HG03432 (cell line): Measurements from ENCODE around the gene JMJD7.

ENCODE experiments used
- ATAC-seq: cut with Tn5 transposase; IDR thresholded peaks from one replicate; pipeline ENCODE4 v1.9.1; 2021; ENCODE audit warnings: mild to moderate bottlenecking, moderate library complexity; ENCODE audit not compliant: unreplicated experiment

JMJD7 gene

GRCh38 chr15:41798607-41799487 lies 29.0 kb upstream of the JMJD7 start:
- ATAC-seq: no peak

- no peak for ATAC-seq
These were observed 28.4 kb upstream of the JMJD7 start for GRCh38 chr15:41799488-41799805.

DNA sequence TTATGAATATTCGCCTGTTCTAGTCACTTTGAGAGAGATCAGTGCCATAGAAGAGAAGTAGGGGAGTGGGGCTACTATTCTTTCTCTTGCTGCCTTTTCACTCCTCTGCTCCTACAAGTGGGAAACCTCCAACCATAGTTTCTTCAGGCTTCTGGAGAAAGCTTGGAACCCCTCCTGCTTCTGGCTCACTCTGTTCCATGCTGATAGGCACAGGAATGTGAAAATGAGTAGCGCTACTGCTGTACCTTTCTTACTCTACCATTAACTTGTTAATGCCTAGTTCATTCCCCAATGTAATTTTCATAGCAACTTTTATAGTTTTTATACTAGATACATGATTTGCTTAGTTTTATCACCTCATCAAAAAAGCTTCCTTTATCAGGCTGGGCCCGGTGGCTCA lies 26.7 kb upstream of the JMJD7 start:
- ATAC-seq: no peak

- no peak for ATAC-seq
These were observed 25.9 kb upstream of the JMJD7 start for GRCh38 chr15:41801850-41802455.

DNA sequence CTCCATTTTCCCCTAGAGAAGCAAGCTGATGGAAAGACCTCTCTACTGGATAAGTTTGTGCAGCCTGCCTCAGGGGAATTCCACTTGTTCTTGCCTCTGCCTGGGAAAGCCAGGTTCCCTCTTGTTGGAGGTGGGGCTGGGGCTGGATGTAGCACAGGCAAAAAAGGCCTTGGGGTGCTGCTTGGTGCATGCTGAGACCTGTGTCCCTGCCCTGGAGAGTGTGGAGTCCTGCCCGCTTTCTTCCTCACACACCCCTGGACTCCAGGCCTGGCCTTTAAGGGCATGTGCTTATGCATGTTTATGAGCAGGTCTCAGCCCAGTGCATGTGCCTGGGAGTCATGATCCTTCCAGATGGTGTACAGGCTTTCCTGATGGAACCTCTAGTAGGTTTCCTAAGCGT lies 23.5 kb upstream of the JMJD7 start:
- ATAC-seq: no peak

DNA sequence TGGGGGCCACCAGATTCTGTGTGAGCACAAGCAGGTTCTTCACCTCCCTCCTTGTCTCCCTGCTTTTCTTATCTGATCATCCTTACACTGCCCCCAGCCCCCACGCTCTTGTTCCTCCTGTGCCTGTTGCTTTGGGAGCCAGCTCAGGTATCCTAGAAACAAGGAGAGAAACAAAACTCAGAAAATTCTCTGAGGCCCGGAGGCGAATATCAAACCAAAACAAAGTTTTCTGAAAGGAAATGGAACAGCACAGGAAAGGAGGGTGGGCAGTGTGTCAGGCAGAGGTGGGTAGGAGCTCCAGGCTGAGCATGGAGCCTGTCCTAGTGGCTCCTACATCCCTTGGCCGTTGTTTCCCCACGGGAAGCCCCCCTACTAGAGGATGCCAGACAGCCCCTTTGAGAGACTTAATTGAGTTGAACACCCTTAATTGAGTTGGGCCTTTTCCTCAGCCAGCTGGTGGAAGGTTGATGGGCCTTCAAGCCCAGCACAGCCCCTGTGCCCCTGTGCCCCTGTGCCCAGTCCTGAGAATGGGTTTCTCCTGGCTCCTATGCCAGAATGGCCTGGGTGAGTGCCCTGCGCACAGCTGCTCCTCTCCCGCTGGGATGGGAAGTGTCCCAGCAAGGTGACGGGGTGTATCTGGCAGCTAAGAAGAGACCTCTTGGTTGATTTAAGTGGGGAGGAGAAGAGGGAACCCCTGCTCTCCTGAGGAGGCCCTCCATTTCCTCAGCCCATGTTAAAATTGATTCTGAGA lies 22.8 kb upstream of the JMJD7 start:
- ATAC-seq: no peak

- ATAC-seq: no peak
These were observed 22.2 kb upstream of the JMJD7 start for GRCh38 chr15:41805711-41806110.

GRCh38 chr15:41806291-41807181 lies 21.4 kb upstream of the JMJD7 start:
- ATAC-seq: no peak

DNA sequence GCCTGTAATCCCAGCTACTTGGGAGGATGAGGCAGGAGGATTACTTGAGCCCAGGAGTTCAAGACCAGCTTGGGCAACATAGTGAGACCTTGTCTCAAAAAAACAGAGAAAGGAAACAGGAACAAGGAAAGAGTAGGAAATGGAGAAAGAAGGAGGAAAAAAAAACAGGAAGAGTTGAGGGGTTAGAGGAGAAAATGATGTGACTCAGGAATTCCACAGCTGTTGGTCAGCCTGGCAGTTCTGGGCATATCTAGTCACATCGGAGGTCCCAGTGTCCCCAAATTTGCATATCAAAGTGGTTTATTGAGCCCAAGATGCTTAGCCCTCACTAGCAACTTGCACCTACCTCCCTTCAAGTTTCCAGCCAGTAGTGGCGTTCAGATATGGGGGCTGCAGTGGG lies 18.8 kb upstream of the JMJD7 start:
- ATAC-seq: no peak

DNA sequence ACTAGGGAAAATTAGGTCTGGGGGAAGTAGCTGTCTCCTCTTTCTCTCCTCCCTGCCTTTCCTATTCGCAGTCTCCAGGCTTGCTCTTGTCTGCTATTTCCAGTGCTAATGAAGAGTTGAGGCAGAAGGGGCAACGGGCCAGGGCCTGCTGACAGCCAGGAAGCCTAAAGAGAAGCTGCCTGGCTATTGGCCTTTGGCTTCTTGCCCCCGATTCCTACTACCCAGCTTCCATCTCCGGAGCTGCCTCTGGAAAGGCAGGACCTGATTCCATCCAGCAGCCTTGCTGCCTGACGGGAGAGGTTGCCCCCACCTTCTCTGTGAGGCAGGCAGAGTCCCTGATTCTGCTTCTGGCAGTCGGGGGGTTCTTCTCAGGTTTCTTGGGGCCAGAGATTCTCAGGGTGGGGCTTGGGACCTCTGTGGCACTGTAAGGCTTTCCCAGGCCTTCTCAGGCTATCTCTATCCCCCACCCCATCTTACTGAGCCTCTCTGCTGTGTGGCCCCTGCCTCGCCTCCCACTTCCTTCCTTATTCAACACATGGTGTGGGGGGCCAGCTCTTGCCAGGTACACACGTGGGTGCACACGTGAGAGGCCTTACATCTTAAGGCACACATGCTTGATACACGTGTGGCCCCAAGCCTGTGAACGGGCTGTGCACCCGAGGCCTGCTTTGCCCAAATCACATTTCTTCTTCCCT lies 18.2 kb upstream of the JMJD7 start:
- no peak for ATAC-seq

DNA sequence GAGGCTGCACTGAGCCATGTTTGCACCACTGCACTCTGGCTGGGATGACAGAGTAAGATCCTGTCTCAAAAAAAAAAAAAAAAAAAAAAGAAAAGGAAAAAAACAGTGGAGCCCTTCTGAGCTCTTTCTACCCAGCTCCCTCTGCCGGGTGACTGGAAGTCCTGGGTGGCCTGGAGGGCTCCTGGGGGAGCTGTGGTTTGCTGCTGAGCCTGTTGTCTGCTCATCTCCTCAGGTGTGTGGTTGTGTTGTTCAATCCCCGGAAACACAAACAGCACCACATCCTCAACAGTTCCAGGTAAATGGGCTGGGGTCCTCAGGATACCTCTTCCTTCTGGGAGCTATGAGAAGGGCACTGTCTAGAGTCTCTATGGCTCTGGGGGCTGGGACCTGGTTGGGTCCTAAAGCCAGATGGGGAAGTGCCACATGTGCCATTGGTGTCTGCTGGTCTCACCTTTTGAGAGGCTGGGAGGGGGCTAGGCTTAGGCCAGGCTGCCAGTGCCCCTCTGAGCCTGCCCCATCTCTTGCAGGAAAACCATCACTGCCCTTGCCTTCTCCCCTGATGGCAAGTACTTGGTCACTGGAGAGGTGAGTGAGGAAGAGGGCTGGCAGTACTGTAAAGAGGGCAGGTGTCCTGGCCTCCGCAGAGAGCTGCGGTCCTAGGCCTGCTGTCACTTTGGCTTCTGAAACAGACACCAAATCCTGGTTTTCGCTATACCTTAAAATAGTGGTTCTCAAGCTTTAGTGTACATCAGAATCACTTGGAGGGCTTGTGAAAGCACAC lies 17.1 kb upstream of the JMJD7 start:
- no peak for ATAC-seq

DNA sequence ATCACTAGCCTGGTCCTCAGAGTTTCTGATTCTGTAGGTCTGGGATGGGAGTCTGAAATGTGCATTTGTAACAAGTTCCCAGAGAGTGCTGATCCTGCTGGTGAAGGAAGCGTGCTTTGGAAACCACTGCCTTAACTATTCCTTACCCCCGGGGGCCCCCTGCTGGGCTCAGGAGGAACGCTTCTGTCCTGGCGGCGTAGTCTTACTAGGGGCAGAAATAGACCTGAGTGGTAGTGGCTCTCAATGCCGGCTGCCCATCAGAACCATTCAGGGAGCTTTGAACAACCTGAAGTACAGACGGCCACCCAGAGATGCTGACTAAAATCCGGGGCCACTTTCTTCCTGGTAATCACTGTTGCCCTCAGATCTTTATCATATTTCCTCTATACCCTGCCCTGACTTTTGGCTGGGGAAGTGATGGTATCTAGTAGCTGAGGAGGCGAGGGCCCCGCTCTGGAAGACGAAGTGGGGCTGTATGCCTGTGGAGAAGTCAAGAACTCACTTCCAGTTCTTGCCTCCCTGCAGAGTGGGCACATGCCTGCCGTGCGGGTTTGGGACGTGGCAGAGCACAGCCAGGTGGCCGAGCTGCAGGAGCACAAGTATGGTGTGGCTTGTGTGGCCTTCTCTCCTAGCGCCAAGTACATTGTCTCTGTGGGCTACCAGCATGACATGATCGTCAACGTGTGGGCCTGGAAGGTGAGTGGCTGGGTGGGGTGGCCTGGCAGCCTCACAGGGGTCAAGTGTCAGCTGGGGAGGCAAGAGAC lies 16.3 kb upstream of the JMJD7 start:
- no peak for ATAC-seq

DNA sequence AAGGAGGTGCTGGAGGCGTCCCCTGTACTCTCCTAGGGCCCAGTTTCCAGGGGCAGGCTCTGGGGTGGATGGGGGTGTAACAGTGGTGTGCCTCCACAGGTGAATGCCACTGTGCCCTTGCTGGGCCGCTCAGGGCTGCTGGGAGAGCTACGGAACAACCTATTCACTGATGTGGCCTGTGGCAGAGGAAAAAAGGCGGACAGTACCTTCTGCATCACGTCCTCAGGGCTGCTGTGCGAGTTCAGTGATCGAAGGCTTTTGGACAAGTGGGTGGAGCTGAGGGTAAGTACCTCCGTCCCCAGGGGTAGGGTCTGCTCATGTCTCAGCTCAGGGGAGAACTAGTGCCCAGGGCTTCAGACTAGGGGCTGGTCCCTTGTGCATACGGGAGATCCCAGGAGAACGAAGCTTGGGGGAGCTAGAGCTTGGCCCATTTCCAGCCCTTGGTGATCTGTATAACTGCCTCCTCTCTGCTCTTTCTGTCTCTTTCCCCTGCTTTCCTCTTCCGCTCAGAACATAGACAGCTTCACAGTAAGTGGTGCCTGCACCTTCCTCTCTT lies 15.0 kb upstream of the JMJD7 start:
- no peak for ATAC-seq

- ATAC-seq: no peak
These were observed 14.5 kb upstream of the JMJD7 start for GRCh38 chr15:41813426-41813825.

GRCh38 chr15:41814534-41814933 lies 13.4 kb upstream of the JMJD7 start:
- no peak for ATAC-seq

DNA sequence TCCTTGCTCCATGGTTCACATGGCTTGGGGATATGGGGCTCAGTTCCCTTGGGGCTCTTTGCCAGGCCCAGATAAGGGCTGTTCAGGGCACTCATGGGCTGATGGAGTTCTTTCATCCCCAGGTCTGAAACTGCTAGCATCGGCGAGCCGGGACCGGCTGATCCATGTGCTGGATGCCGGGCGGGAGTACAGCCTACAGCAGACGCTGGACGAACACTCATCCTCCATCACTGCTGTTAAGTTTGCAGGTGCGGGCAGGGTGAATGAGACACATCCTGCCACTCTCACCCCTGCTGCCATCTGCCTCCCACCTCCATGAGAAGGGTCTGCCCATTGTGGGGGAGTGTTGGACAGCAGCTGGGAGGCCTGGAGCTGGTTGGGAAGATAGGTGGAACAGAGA lies 11.1 kb upstream of the JMJD7 start:
- ATAC-seq: no peak

DNA sequence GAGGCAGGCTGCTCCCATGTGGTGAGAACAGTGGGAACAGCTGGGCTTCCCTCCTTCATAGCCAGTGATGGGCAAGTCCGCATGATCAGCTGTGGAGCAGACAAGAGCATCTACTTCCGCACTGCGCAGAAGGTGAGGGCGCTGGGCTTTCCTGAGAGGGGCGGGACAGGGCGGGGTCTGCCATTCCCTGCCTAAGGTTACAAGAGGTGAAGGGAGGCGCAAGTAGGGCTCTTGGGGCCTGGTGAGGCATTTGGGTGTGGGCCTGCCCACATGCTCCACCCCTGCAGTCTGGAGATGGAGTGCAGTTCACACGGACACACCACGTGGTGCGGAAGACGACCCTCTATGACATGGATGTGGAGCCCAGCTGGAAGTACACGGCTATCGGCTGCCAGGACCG lies 10.6 kb upstream of the JMJD7 start:
- ATAC-seq: no peak

DNA sequence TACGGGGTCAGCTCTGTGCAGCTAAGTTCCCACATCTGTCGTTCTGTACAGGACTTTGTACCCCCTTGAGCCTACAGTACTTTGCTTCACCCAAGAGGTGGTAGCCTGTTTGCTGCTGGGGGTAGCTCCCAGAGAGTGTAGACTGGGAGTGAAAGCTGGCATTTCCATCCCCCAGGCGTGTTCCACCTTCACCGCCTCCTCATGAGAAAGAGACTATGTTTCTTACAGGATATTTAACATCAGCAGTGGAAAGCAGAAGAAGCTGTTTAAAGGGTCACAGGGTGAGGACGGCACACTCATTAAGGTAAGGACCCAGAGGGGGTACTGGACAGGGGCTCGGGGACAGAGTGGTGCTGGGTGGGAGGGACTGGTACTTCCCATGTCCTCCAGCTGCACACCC lies 10.1 kb upstream of the JMJD7 start:
- ATAC-seq: no peak
